Thoracic aorta (tissue), 2 donors: ENCODE results near the gene ZNF213. TPM values are rescaled to one million over a fixed set of nuclear protein-coding genes. Genes with fewer than 3 reads are reported as not detected.

Experiments
- ATAC-seq: fragments of 150-250 bp; one replicate; pipeline ENCODE4 v1.8.0; 2017; ENCODE audit warnings: low read depth; ENCODE audit not compliant: insufficient number of reproducible peaks, low FRiP score
- DNase-seq: peaks from one replicate; pipeline ENCODE4 v3.0.0-alpha.2; 2020; ENCODE audit warnings: low spot score
- H3K27ac ChIP-seq, 2 donors: fragments of 200-600 bp; sonication (generic); 1 replicate in 1 of 2; 2 replicates in 1 of 2; pipeline ENCODE4 v1.5.1; 2016; ENCODE audit warnings: mild to moderate bottlenecking in 2 of 2, moderate library complexity in 2 of 2
- H3K27me3 ChIP-seq: fragments of 200-600 bp; sonication (generic); replicated peaks from 2 replicates; pipeline ENCODE4 v1.6.0; 2016; ENCODE audit warnings: mild to moderate bottlenecking; ENCODE audit not compliant: insufficient read depth
- H3K36me3 ChIP-seq: fragments of 200-600 bp; sonication (generic); one replicate; pipeline ENCODE4 v1.5.1; 2016
- H3K4me1 ChIP-seq, 2 donors: fragments of 200-600 bp; sonication (generic); 1 replicate in 1 of 2; 2 replicates in 1 of 2; pipeline versions ENCODE4 v1.5.1 to v1.6.0; 2016; ENCODE audit warnings: low read depth in 2 of 2, mild to moderate bottlenecking in 1 of 2; ENCODE audit not compliant: control insufficient read depth in 1 of 2
- H3K4me3 ChIP-seq: fragments of 200-600 bp; sonication (generic); 2 replicates; pipeline ENCODE4 v1.5.1; 2016; ENCODE audit warnings: mild to moderate bottlenecking
- H3K9me3 ChIP-seq: fragments of 200-600 bp; sonication (generic); 2 replicates; pipeline ENCODE4 v1.5.1; 2016
- CTCF ChIP-seq: fragments of 200-600 bp; sonication (generic); IDR thresholded peaks from one replicate; pipeline ENCODE4 v1.5.1; 2019; ENCODE audit warnings: antibody characterized with exemption
- total RNA-seq, 2 donors: library from RNA; depleted of rRNA; stranded (reverse); fragments of >200 nt; gene quantifications; one replicate each; pipeline versions ENCODE4 v1.1.0 to v1.2.3, GENCODE V29; 2016

Gene ZNF213
- total RNA-seq, 2 donors from 2014 or later, result 5.9 to 16.2 TPM

- Histone ChIP-seq H3K9me3 (no peaks in the 10 kb centered on the region), H3K27me3 (peaks cover 47% of the 10 kb centered on the region), H3K4me3 (peak overlapping the region; percentile 45), H3K27ac (no peak overlapping the region), H3K4me1 (peaks cover 7 to 16% of the 10 kb centered on the region in 2 donors), H3K36me3 (no peaks in the 10 kb centered on the region)
- TF ChIP-seq CTCF, result no peak
- no peak for ATAC-seq
- no peak for DNase-seq
Measured at GRCh38 chr16:3188675-3188924, 53.8 kb downstream of the ZNF213 start.

- peaks cover 47% of the 10 kb centered on the region for H3K27me3 ChIP-seq
- no peaks in the 10 kb centered on the region for H3K9me3 ChIP-seq
- H3K4me3 ChIP-seq, result peak overlapping the region; percentile 45
- ATAC-seq (no peak), DNase-seq (no peak)
- TF ChIP-seq CTCF, result no peak
- no peaks in the 10 kb centered on the region for H3K36me3 ChIP-seq
- H3K4me1 ChIP-seq, result peaks cover 7 to 15% of the 10 kb centered on the region in 2 donors
- H3K27ac ChIP-seq, result no peak overlapping the region
Measured at GRCh38 chr16:3188925-3189825, 54.3 kb downstream of the ZNF213 start.

GRCh38 chr16:3189869-3190268 lies 55.0 kb downstream of the ZNF213 start:
- no peaks in the 10 kb centered on the region for H3K9me3 ChIP-seq
- no peak for DNase-seq
- peaks cover 7 to 15% of the 10 kb centered on the region in 2 donors for H3K4me1 ChIP-seq
- H3K27me3 ChIP-seq, result peaks cover 47% of the 10 kb centered on the region
- no peak for TF ChIP-seq CTCF
- no peak for ATAC-seq
- no peak overlapping the region for H3K4me3 ChIP-seq
- no peaks in the 10 kb centered on the region for H3K36me3 ChIP-seq
- H3K27ac ChIP-seq, result no peak overlapping the region

DNA sequence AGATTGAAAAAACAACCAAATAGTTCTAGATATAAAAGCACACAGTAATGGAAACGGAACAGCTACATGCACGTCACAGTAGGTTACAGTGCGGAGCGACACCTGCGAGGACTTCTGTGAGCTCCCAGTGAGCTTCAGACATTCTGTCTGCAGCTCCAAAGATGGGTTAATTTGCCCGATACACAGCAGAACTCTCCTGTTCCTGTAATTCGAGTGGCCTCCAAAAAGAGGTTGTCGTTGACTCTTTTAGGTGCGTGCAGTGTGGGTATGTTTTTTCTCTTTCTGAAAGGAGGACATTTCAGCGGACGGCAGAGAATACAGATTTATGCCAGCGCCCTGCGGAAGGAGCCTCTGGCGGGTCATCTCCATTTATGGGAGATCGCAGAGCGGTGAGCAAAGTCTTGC lies 56.1 kb downstream of the ZNF213 start:
- no peak for TF ChIP-seq CTCF
- DNase-seq (no peak), ATAC-seq (no peak)
- Histone ChIP-seq H3K4me1 (peaks cover 7 to 15% of the 10 kb centered on the region in 2 donors), H3K27me3 (peaks cover 47% of the 10 kb centered on the region), H3K9me3 (no peaks in the 10 kb centered on the region), H3K36me3 (no peaks in the 10 kb centered on the region), H3K27ac (no peak overlapping the region), H3K4me3 (no peak overlapping the region)

Other genes starting within 250 kb of the ZNF213 start
- 10 to 100 TPM; 65.6 to 72.8 TPM for gene FLYWCH1, start 223.1 kb upstream of the ZNF213 start, total RNA-seq
- gene KREMEN2, start 170.8 kb upstream of the ZNF213 start, total RNA-seq, result not detected
- gene PAQR4, start 165.7 kb upstream of the ZNF213 start, total RNA-seq, result 1 to 10 TPM; 3.1 to 5.8 TPM
- 1 to 10 TPM in 1 of 2 donors, not detected in 1; 5.9 TPM for gene PKMYT1, start 154.6 kb upstream of the ZNF213 start, total RNA-seq
- 1 to 10 TPM in 1 of 2 donors, not detected in 1; 1.5 TPM for gene CLDN9, start 122.1 kb upstream of the ZNF213 start, total RNA-seq
- gene CLDN6, start 116.8 kb upstream of the ZNF213 start, total RNA-seq, result not detected
- 100 to 1,000 TPM; 274 to 461 TPM for gene TNFRSF12A, start 114.7 kb upstream of the ZNF213 start, total RNA-seq
- gene HCFC1R1, start 111.1 kb upstream of the ZNF213 start, total RNA-seq, result 100 to 1,000 TPM in 1 of 2 donors, 10 to 100 TPM in 1; 19.9 to 120 TPM
- gene THOC6, start 111.0 kb upstream of the ZNF213 start, total RNA-seq, result 10 to 100 TPM; 19.0 to 24.7 TPM
- 1 to 10 TPM in 1 of 2 donors, not detected in 1; 1.1 TPM for gene BICDL2, start 98.1 kb upstream of the ZNF213 start, total RNA-seq
- 1 to 10 TPM in 1 of 2 donors, not detected in 1; 4.2 TPM for gene MMP25, start 88.5 kb upstream of the ZNF213 start, total RNA-seq
- gene IL32, start 69.4 kb upstream of the ZNF213 start, total RNA-seq, result 10 to 100 TPM; 42.4 to 55.4 TPM
- gene ZSCAN10, start 35.7 kb upstream of the ZNF213 start, total RNA-seq, result not detected
- gene ZNF205, start 22.4 kb upstream of the ZNF213 start, total RNA-seq, result 10 to 100 TPM; 16.4 to 19.4 TPM
- not detected for gene OR1F1, start 53.2 kb downstream of the ZNF213 start, total RNA-seq
- gene ZNF200, start 100.1 kb downstream of the ZNF213 start, total RNA-seq, result 10 to 100 TPM in 1 of 2 donors, 1 to 10 TPM in 1; 1.2 to 11.1 TPM
- gene MEFV, start 121.6 kb downstream of the ZNF213 start, total RNA-seq, result 1 to 10 TPM; 3.5 to 6.1 TPM
- 10 to 100 TPM; 41.4 to 59.5 TPM for gene ZNF263, start 148.5 kb downstream of the ZNF213 start, total RNA-seq
- gene TIGD7, start 170.4 kb downstream of the ZNF213 start, total RNA-seq, result 1 to 10 TPM; 2.3 to 5.1 TPM
- gene ZNF75A, start 170.5 kb downstream of the ZNF213 start, total RNA-seq, result 10 to 100 TPM; 11.5 to 41.6 TPM
- not detected for gene OR2C1, start 220.9 kb downstream of the ZNF213 start, total RNA-seq